ENCODE data around the gene TMEM203. TPM values are rescaled to one million over a fixed set of nuclear protein-coding genes. Genes with fewer than 3 reads are reported as not detected.

TMEM203 gene
- polyA plus RNA-seq, 1 of the 3 experiments (the other 2 are of a cell fraction) = 55.6 TPM

DNA sequence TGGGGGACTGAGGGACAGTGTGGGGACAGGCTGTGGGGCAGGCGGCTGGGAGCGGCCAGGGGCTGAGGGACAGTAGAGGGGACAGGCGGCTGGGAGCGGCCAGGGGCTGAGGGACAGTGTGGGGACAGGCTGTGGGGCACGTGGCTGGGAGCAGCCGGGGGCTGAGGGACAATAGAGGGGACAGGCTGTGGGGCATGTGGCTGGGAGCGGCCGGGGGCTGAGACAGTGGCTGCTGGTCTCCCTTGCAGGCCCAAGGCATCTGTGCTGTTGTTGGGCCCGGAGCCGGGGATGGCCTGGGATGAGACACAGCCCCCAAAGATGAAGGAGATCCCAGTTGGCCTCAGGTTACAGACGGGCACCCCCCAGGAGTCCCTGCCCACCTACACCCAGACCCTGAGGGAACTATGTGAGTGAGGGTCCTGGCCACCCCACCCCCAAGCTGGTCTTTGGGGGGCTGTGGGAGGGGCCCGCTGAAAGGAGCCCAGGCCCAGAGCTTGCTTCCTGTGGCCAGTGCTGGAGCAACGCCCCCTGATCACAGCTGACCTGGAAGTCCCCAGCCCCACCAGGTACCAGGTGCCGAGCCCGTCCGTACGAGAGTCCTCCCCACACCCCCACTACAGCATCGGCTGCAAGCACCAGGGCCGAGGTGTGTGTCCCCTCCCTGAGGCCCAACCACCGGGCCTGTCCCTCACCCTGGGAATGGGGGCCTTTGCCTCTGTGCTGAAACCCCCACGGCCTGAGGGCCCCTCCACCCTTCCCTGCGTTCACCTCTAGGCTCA, 46.2 kb upstream of the TMEM203 start:
- DNase-seq = no peak
- ChIA-PET CTCF (interaction anchor here (1.1 to 8.2 kb wide), 4 partner anchors 12 to 222 kb away, joined by 3 to 38 read pairs (median 6); partner anchors contain the start of gene NRARP), POLR2A (interaction anchor here (1.9 kb wide), 1 partner anchor 11 kb away, joined by 11 read pairs; the partner anchor contains the start of gene TUBB4B)

DNA sequence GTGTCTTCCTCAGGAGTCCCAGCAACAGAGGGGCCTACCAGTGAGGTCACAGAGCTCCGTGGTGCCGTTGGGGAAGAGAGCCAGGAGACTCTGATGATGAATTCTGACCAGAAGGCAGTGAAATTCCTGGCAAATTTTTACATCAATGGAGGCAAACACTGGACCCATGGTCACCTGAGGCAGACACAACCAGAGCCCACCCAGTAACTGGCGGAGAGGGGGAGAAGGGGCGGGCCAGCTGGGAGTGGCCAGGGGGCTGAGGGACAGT, 45.7 kb upstream of the TMEM203 start, which contains the start of gene STPG3:
STPG3 (plus strand) TSS at position 93 of the 268 bp plus-strand sequence; CDS start at position 94, 1 bp downstream.
- CTCF ChIA-PET = interaction anchor here (1.1 to 8.2 kb wide), 4 partner anchors 11 to 222 kb away, joined by 3 to 38 read pairs (median 6); partner anchors contain the start of gene NRARP
- no peaks in the 10 kb centered on the region for H3K9me3 ChIP-seq
- WGBS (ENCODE audit: low lambda C conversion rate) = 86% methylated on average over 4 of the region's 4 CpGs

More for the DNA sequence above, 46.2 kb upstream of the TMEM203 start:
- no peaks in the 10 kb centered on the region for H3K9me3 ChIP-seq
- H2AFZ ChIP-seq (ENCODE audit: low read depth) = no peak overlapping the region
- TF ChIP-seq RFX5 (IDR thresholded peaks at IDR 0.05; ENCODE audit: low read length) = no peak
- TF ChIP-seq NFIC (IDR thresholded peaks at IDR 0.05; ENCODE audit: borderline replicate concordance) = no peak
- TF ChIP-seq, protein P1, sequence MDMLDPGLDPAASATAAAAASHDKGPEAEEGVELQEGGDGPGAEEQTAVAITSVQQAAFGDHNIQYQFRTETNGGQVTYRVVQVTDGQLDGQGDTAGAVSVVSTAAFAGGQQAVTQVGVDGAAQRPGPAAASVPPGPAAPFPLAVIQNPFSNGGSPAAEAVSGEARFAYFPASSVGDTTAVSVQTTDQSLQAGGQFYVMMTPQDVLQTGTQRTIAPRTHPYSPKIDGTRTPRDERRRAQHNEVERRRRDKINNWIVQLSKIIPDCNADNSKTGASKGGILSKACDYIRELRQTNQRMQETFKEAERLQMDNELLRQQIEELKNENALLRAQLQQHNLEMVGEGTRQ (IDR thresholded peaks at IDR 0.05; ENCODE audit: borderline replicate concordance, low read depth, low read length) = no peak
- TF ChIP-seq JUND (IDR thresholded peaks at IDR 0.05) = no peak
- no peak for TF ChIP-seq POLR2AphosphoS5 (IDR thresholded peaks at IDR 0.05; ENCODE audit: low read depth, low read length)
- no peak for TF ChIP-seq EZH2phosphoT487 (IDR thresholded peaks at IDR 0.05; ENCODE audit: borderline replicate concordance, low read depth)
- TF ChIP-seq TAF1 (IDR thresholded peaks at IDR 0.05; ENCODE audit: borderline replicate concordance, low read depth, low read length) = no peak
- TF ChIP-seq CHD2 (IDR thresholded peaks at IDR 0.05; ENCODE audit: low read length, partially characterized antibody) = no peak
- no peak for TF ChIP-seq FOSL2 (IDR thresholded peaks at IDR 0.05; ENCODE audit: borderline replicate concordance, low read depth)
- TF ChIP-seq, protein P2, sequence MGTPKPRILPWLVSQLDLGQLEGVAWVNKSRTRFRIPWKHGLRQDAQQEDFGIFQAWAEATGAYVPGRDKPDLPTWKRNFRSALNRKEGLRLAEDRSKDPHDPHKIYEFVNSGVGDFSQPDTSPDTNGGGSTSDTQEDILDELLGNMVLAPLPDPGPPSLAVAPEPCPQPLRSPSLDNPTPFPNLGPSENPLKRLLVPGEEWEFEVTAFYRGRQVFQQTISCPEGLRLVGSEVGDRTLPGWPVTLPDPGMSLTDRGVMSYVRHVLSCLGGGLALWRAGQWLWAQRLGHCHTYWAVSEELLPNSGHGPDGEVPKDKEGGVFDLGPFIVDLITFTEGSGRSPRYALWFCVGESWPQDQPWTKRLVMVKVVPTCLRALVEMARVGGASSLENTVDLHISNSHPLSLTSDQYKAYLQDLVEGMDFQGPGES (IDR thresholded peaks at IDR 0.05; ENCODE audit: low read depth, low read length) = no peak
- no peaks in the 10 kb centered on the region for H3F3A ChIP-seq (replicated peaks; ENCODE audit: insufficient read depth)
- H3K4me1 ChIP-seq (ENCODE audit: control insufficient read depth in 1 of 2, insufficient read depth in 2 of 2, low read depth in 1 of 2, low read length in 1 of 2) = peaks cover 0 to 23% of the 10 kb centered on the region in 2 experiments; a peak in 1 of 4 replicates
- peaks cover 15% of the 10 kb centered on the region for H3K79me2 ChIP-seq (ENCODE audit: insufficient read depth)
- peaks cover 9% of the 10 kb centered on the region; the same call in 1 of the 2 replicates for H4K20me1 ChIP-seq (ENCODE audit: insufficient read depth)
- no peak overlapping the region for H3K4me3 ChIP-seq (ENCODE audit: low read depth in 2 of 2, low read length in 1 of 2)
- H3K9me2 ChIP-seq = no peaks in the 10 kb centered on the region
- WGBS (ENCODE audit: low lambda C conversion rate) = 90% methylated on average over 9 of the region's 22 CpGs
- H3K27ac ChIP-seq (ENCODE audit: low read depth in 2 of 2, low read length in 1 of 2) = no peak overlapping the region
- H3K27me3 ChIP-seq (ENCODE audit: insufficient read depth) = no peaks in the 10 kb centered on the region
- H3K4me2 ChIP-seq = no peak overlapping the region
- no peak overlapping the region for H3K9ac ChIP-seq
- H3K36me3 ChIP-seq (replicated peaks in 1 of 2; ENCODE audit: control insufficient read depth in 1 of 2, insufficient read depth in 2 of 2, low read length in 1 of 2) = peaks cover 0 to 2% of the 10 kb centered on the region in 2 experiments

More for the DNA sequence above, 45.7 kb upstream of the TMEM203 start, which contains the start of gene STPG3:
- peaks cover 0 to 18% of the 10 kb centered on the region in 2 experiments; a peak in 1 of 4 replicates for H3K4me1 ChIP-seq (ENCODE audit: control insufficient read depth in 1 of 2, insufficient read depth in 2 of 2, low read depth in 1 of 2, low read length in 1 of 2)
- H3K9me2 ChIP-seq = no peaks in the 10 kb centered on the region
- peaks cover 3% of the 10 kb centered on the region; the same call in 1 of the 2 replicates for H4K20me1 ChIP-seq (ENCODE audit: insufficient read depth)
- POLR2A ChIA-PET = interaction anchor here (1.9 kb wide), 1 partner anchor 10 kb away, joined by 11 read pairs; the partner anchor contains the start of gene TUBB4B
- H3K27ac ChIP-seq (ENCODE audit: low read depth in 2 of 2, low read length in 1 of 2) = no peak within 1 kb of the TSS
- no peak within 1 kb of the TSS for H3K9ac ChIP-seq
- TF ChIP-seq, protein P2 (IDR thresholded peaks at IDR 0.05; ENCODE audit: low read depth, low read length) = no peak
- TF ChIP-seq JUND (IDR thresholded peaks at IDR 0.05) = no peak
- TF ChIP-seq FOXM1 (IDR thresholded peaks at IDR 0.05; ENCODE audit: low read depth) = no peak
- TF ChIP-seq, protein P3, sequence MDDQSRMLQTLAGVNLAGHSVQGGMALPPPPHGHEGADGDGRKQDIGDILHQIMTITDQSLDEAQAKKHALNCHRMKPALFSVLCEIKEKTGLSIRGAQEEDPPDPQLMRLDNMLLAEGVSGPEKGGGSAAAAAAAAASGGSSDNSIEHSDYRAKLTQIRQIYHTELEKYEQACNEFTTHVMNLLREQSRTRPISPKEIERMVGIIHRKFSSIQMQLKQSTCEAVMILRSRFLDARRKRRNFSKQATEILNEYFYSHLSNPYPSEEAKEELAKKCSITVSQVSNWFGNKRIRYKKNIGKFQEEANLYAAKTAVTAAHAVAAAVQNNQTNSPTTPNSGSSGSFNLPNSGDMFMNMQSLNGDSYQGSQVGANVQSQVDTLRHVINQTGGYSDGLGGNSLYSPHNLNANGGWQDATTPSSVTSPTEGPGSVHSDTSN (IDR thresholded peaks at IDR 0.05) = no peak
- no peak for TF ChIP-seq POLR2AphosphoS5 (IDR thresholded peaks at IDR 0.05; ENCODE audit: low read depth, low read length)
- TF ChIP-seq CHD2 (IDR thresholded peaks at IDR 0.05; ENCODE audit: low read length, partially characterized antibody) = no peak
- no peak for TF ChIP-seq RAD21 (IDR thresholded peaks at IDR 0.05; ENCODE audit: low read length)
- no peak for TF ChIP-seq NRF1 (IDR thresholded peaks at IDR 0.05; ENCODE audit: low read depth, low read length)
- TF ChIP-seq, protein P4, sequence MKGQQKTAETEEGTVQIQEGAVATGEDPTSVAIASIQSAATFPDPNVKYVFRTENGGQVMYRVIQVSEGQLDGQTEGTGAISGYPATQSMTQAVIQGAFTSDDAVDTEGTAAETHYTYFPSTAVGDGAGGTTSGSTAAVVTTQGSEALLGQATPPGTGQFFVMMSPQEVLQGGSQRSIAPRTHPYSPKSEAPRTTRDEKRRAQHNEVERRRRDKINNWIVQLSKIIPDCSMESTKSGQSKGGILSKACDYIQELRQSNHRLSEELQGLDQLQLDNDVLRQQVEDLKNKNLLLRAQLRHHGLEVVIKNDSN (IDR thresholded peaks at IDR 0.05; ENCODE audit: borderline replicate concordance, low read depth) = no peak
- TF ChIP-seq FOXJ3 (CRISPR knock-in tag; IDR thresholded peaks at IDR 0.05) = no peak
- no peak for TF ChIP-seq YY1 (IDR thresholded peaks at IDR 0.05; ENCODE audit: low read depth)
- TF ChIP-seq GATA2 (CRISPR knock-in tag; IDR thresholded peaks at IDR 0.05) = no peak
- TF ChIP-seq RFX5 (IDR thresholded peaks at IDR 0.05; ENCODE audit: low read length) = no peak
- H3K79me2 ChIP-seq (ENCODE audit: insufficient read depth) = peaks cover 9% of the 10 kb centered on the region
- H3K4me3 ChIP-seq (ENCODE audit: low read depth in 2 of 2, low read length in 1 of 2) = no peak within 1 kb of the TSS
- H3K27me3 ChIP-seq (ENCODE audit: insufficient read depth) = no peaks in the 10 kb centered on the region
- no peak within 1 kb of the TSS for H3K4me2 ChIP-seq
- no peaks in the 10 kb centered on the region for H3K36me3 ChIP-seq (replicated peaks in 1 of 2; ENCODE audit: control insufficient read depth in 1 of 2, insufficient read depth in 2 of 2, low read length in 1 of 2)
- DNase-seq = no peak
- H2AFZ ChIP-seq (ENCODE audit: low read depth) = no peak within 1 kb of the TSS
- no peaks in the 10 kb centered on the region for H3F3A ChIP-seq (replicated peaks; ENCODE audit: insufficient read depth)
